HG03025 (cell line): ENCODE measurements around the gene SPRY1.

Source experiments
- ATAC-seq: cut with Tn5 transposase; IDR thresholded peaks from one replicate; pipeline ENCODE4 v1.9.1; 2021; ENCODE audit warnings: mild to moderate bottlenecking, moderate library complexity; ENCODE audit not compliant: unreplicated experiment, low FRiP score

Gene SPRY1

GRCh38 chr4:123435246-123436113 is 38.9 kb downstream of the SPRY1 start:
- no peak for ATAC-seq

GRCh38 chr4:123438031-123438430 is 41.4 kb downstream of the SPRY1 start:
- no peak for ATAC-seq

- ATAC-seq, result peak; percentile 47
These were observed 47.0 kb downstream of the SPRY1 start for GRCh38 chr4:123443401-123444289.

GRCh38 chr4:123444290-123444731 is 47.7 kb downstream of the SPRY1 start:
- ATAC-seq, result peak; percentile 72

- ATAC-seq, result no peak
These were observed 50.4 kb downstream of the SPRY1 start for GRCh38 chr4:123446865-123447474.

GRCh38 chr4:123449362-123449761 is 52.8 kb downstream of the SPRY1 start:
- no peak for ATAC-seq

GRCh38 chr4:123449780-123450179 is 53.2 kb downstream of the SPRY1 start:
- ATAC-seq, result peak; percentile 89

GRCh38 chr4:123450393-123450792 is 53.8 kb downstream of the SPRY1 start:
- ATAC-seq, result no peak

- ATAC-seq, result no peak
These were observed 56.0 kb downstream of the SPRY1 start for GRCh38 chr4:123452616-123453015.

- ATAC-seq, result no peak
These were observed 56.6 kb downstream of the SPRY1 start for GRCh38 chr4:123453061-123453680.
